Measurements from ENCODE around the gene CFAP69.

GRCh38 chr7:90225601-90226000 lies 19.4 kb upstream of the CFAP69 start:
- TF ChIP-seq, protein P1, sequence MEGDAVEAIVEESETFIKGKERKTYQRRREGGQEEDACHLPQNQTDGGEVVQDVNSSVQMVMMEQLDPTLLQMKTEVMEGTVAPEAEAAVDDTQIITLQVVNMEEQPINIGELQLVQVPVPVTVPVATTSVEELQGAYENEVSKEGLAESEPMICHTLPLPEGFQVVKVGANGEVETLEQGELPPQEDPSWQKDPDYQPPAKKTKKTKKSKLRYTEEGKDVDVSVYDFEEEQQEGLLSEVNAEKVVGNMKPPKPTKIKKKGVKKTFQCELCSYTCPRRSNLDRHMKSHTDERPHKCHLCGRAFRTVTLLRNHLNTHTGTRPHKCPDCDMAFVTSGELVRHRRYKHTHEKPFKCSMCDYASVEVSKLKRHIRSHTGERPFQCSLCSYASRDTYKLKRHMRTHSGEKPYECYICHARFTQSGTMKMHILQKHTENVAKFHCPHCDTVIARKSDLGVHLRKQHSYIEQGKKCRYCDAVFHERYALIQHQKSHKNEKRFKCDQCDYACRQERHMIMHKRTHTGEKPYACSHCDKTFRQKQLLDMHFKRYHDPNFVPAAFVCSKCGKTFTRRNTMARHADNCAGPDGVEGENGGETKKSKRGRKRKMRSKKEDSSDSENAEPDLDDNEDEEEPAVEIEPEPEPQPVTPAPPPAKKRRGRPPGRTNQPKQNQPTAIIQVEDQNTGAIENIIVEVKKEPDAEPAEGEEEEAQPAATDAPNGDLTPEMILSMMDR (IDR thresholded peaks at IDR 0.05) = no peak
- no peak for TF ChIP-seq ZFX (IDR thresholded peaks at IDR 0.05; ENCODE audit: borderline replicate concordance)
